Keratinocyte (primary cell): ENCODE data around the gene CCDC171. TPM values are rescaled to one million over a fixed set of nuclear protein-coding genes. Genes with fewer than 3 reads are reported as not detected.

Experiments used
- DNase-seq: peaks from one replicate; pipeline ENCODE4 v3.0.0-alpha.2; 2011; ENCODE audit warnings: low read depth, missing footprints, low spot score
- FAIRE-seq: peaks from 2 replicates; lab custom pipeline; 2011; peaks lifted over from hg19 to GRCh38; lab: Jason Lieb, UNC
- H2AFZ ChIP-seq: 2 replicates; pipeline ENCODE4 v1.6.0; 2012; ENCODE audit warnings: low read length, control low read depth, inconsistent platforms; ENCODE audit not compliant: control insufficient read depth
- H3K27ac ChIP-seq: 2 replicates; pipeline ENCODE4 v1.5.1; 2011; ENCODE audit warnings: low read length; ENCODE audit not compliant: control insufficient read depth, insufficient read depth
- H3K27me3 ChIP-seq: 3 replicates; pipeline ENCODE4 v1.6.0; 2011; ENCODE audit warnings: low read length; ENCODE audit not compliant: control insufficient read depth, insufficient read depth; ENCODE audit errors: extremely low read depth
- H3K36me3 ChIP-seq, 2 experiments: 2 replicates in 1 of 2; 3 replicates in 1 of 2; pipeline ENCODE4 v1.5.1; 2011; ENCODE audit warnings: low read length in 2 of 2, mild to moderate bottlenecking in 1 of 2; ENCODE audit not compliant: control insufficient read depth in 2 of 2, insufficient read depth in 2 of 2; ENCODE audit errors: extremely low read depth in 1 of 2
- H3K4me1 ChIP-seq: 3 replicates; pipeline ENCODE4 v1.5.1; 2011; ENCODE audit warnings: low read length; ENCODE audit not compliant: control insufficient read depth, insufficient read depth; ENCODE audit errors: extremely low read depth
- H3K4me2 ChIP-seq: 3 replicates; pipeline ENCODE4 v1.6.0; 2011; ENCODE audit warnings: low read depth, low read length; ENCODE audit not compliant: control insufficient read depth, insufficient read depth; ENCODE audit errors: extremely low read depth
- H3K4me3 ChIP-seq, 3 experiments: fragments of 200-600 bp in 1 of 3; sonication (generic) in 1 of 3; 2 replicates in 2 of 3; 3 replicates in 1 of 3; pipeline ENCODE4 v1.5.1; 2011 to 2016; ENCODE audit warnings: low read length in 3 of 3, mild to moderate bottlenecking in 3 of 3, control low read depth in 2 of 3, inconsistent platforms in 1 of 3, low read depth in 1 of 3, mixed read lengths in 1 of 3, mixed run types in 1 of 3, moderate library complexity in 1 of 3; ENCODE audit not compliant: control insufficient read depth in 2 of 3, insufficient read depth in 2 of 3; ENCODE audit errors: extremely low read depth in 1 of 3
- H3K79me2 ChIP-seq: 2 replicates; pipeline ENCODE4 v1.6.0; 2012; ENCODE audit warnings: low read length; ENCODE audit not compliant: control insufficient read depth, insufficient read depth
- H3K9ac ChIP-seq: 3 replicates; pipeline ENCODE4 v1.6.0; 2011; ENCODE audit warnings: low read length; ENCODE audit not compliant: control insufficient read depth, insufficient read depth; ENCODE audit errors: extremely low read depth
- H3K9me1 ChIP-seq: 3 replicates; pipeline ENCODE4 v1.6.0; 2011; ENCODE audit warnings: low read length; ENCODE audit not compliant: control insufficient read depth, insufficient read depth; ENCODE audit errors: extremely low read depth
- H3K9me3 ChIP-seq: 2 replicates; pipeline ENCODE4 v1.5.1; 2012; ENCODE audit warnings: low read depth, low read length; ENCODE audit not compliant: control insufficient read depth
- H4K20me1 ChIP-seq: 3 replicates; pipeline ENCODE4 v1.6.0; 2011; ENCODE audit warnings: low read length; ENCODE audit not compliant: control insufficient read depth, insufficient read depth; ENCODE audit errors: extremely low read depth
- EZH2 ChIP-seq: IDR thresholded peaks from one replicate; pipeline ENCODE4 v1.6.1; 2012; ENCODE audit warnings: inconsistent platforms, mild to moderate bottlenecking, low read length, moderate library complexity
- dilution Hi-C: fragments of 300-500 bp; cut with MboI; formaldehyde crosslinking; loops from one replicate; pipeline ENCODE4 v1.7.0; 2020; ENCODE audit warnings: low sequenced_read_pairs; ENCODE audit not compliant: extremely low pct_ligation_motif_present
- polyA plus RNA-seq, 5 experiments: library from polyadenylated mRNA; depleted of rRNA in 3 of 5; stranded (reverse) in 3 of 5; stranded (forward) in 1 of 5; unstranded in 1 of 5; fragments of >200 nt; gene quantifications; 1 replicate in 1 of 5; 2 replicates in 3 of 5; 3 replicates in 1 of 5; pipeline versions ENCODE4 v1.2.1 to v1.2.3, GENCODE V29; 2011 to 2012; ENCODE audit warnings: missing spikeins in 2 of 5, low read depth in 1 of 5, low replicate concordance in 1 of 5
- TF ChIP-seq, protein P1 (sequence below), 3 experiments: IDR thresholded peaks in 1 of 3; conservative IDR thresholded peaks in 1 of 3; optimal IDR thresholded peaks in 1 of 3; 2 replicates in 2 of 3; 3 replicates in 1 of 3; pipeline versions ENCODE3 to v1.5.1; 2011; ENCODE audit warnings: low read length in 3 of 3, mild to moderate bottlenecking in 3 of 3, moderate library complexity in 2 of 3, control low read depth in 1 of 3, inconsistent platforms in 1 of 3; ENCODE audit not compliant: insufficient read depth in 2 of 3; ENCODE audit errors: extremely low read depth in 1 of 3

The CCDC171 gene
- polyA plus RNA-seq, 1 donor (not counting 4 experiments of a cell fraction or from before 2014, with no cell fraction given), result 0.46 TPM

DNA sequence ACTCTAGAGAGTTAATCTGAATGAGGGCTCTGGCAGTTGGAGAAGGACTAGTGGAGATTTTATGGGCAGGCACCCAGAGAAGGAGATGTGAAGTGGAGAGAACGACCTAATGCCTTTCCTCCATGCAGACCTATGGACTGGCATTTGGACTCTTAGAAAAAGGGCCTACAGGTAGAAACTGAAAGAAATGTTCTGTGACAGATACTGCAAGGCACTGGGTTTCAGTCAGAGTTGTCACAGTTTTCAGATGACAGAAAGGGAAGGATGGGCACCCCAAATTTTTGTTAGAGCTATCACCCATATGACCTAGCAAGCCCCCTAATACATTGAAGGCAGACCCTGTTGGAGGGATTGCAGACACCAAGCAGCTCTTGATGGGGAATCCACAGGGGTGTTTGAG lies 406.8 kb downstream of the CCDC171 start:
- no peak for FAIRE-seq
- no peaks in the 10 kb centered on the region for H3K79me2 ChIP-seq
- dilution Hi-C loops, result no loop called here
- H3K4me1 ChIP-seq, result no peaks in the 10 kb centered on the region
- H3K9ac ChIP-seq, result no peak overlapping the region
- H3K4me3 ChIP-seq, result no peak overlapping the region
- H3K27me3 ChIP-seq, result no peaks in the 10 kb centered on the region
- H3K9me1 ChIP-seq, result no peaks in the 10 kb centered on the region
- H3K36me3 ChIP-seq, result no peaks in the 10 kb centered on the region
- H4K20me1 ChIP-seq, result no peaks in the 10 kb centered on the region
- H2AFZ ChIP-seq, result no peak overlapping the region
- no peak for DNase-seq
- TF ChIP-seq, protein P1, sequence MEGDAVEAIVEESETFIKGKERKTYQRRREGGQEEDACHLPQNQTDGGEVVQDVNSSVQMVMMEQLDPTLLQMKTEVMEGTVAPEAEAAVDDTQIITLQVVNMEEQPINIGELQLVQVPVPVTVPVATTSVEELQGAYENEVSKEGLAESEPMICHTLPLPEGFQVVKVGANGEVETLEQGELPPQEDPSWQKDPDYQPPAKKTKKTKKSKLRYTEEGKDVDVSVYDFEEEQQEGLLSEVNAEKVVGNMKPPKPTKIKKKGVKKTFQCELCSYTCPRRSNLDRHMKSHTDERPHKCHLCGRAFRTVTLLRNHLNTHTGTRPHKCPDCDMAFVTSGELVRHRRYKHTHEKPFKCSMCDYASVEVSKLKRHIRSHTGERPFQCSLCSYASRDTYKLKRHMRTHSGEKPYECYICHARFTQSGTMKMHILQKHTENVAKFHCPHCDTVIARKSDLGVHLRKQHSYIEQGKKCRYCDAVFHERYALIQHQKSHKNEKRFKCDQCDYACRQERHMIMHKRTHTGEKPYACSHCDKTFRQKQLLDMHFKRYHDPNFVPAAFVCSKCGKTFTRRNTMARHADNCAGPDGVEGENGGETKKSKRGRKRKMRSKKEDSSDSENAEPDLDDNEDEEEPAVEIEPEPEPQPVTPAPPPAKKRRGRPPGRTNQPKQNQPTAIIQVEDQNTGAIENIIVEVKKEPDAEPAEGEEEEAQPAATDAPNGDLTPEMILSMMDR (optimal IDR thresholded peaks at IDR 0.05 in 1 of 3, IDR thresholded peaks at IDR 0.05 in 1 of 3, conservative IDR thresholded peaks at IDR 0.05 in 1 of 3; ENCODE audit: extremely low read depth in 1 of 3, insufficient read depth in 2 of 3, low read length in 3 of 3), result no peak
- no peak for TF ChIP-seq EZH2
- H3K27ac ChIP-seq, result no peak overlapping the region
- no peaks in the 10 kb centered on the region for H3K9me3 ChIP-seq
- H3K4me2 ChIP-seq, result no peak overlapping the region

DNA sequence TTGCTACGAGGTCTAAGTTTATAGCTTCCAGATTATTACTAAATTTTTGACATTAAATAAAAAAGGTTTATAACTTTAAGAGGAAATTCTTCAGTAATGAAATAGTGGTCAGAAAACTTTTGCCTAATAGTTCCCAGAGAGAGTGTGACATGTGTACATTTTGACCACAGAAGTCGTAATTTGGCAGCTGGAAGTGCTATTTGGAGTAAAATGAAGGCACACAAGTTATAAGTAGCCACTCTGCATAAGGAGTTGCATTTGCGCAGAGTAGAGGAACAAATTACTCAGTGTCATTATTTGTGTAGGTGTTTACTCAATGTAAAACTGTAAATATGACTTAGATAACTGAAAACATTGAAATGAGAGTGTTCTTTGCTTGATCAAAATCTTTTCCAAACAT lies 408.4 kb downstream of the CCDC171 start:
- H3K4me1 ChIP-seq, result no peaks in the 10 kb centered on the region
- FAIRE-seq (no peak), DNase-seq (no peak)
- no peak overlapping the region for H3K4me3 ChIP-seq
- no peak overlapping the region for H3K9ac ChIP-seq
- no peaks in the 10 kb centered on the region for H4K20me1 ChIP-seq
- H3K9me1 ChIP-seq, result no peaks in the 10 kb centered on the region
- H3K79me2 ChIP-seq, result no peaks in the 10 kb centered on the region
- no peak overlapping the region for H3K27ac ChIP-seq
- no peaks in the 10 kb centered on the region for H3K36me3 ChIP-seq
- no peaks in the 10 kb centered on the region for H3K9me3 ChIP-seq
- dilution Hi-C loops, result no loop called here
- no peak overlapping the region for H2AFZ ChIP-seq
- H3K27me3 ChIP-seq, result no peaks in the 10 kb centered on the region
- TF ChIP-seq, protein P1 (optimal IDR thresholded peaks at IDR 0.05 in 1 of 3, IDR thresholded peaks at IDR 0.05 in 1 of 3, conservative IDR thresholded peaks at IDR 0.05 in 1 of 3; ENCODE audit: extremely low read depth in 1 of 3, insufficient read depth in 2 of 3, low read length in 3 of 3), result no peak
- no peak for TF ChIP-seq EZH2
- H3K4me2 ChIP-seq, result no peak overlapping the region
